HUES64 (cell line): ENCODE data around the gene MATN4.

ENCODE experiments used
- H3K27ac ChIP-seq: 2 replicates; pipeline ENCODE4 v1.7.0; 2013; ENCODE audit warnings: low read depth, low read length, inconsistent platforms
- H3K27me3 ChIP-seq: 2 replicates; pipeline ENCODE4 v1.6.1; 2013; ENCODE audit warnings: mild to moderate bottlenecking, low read length; ENCODE audit not compliant: insufficient read depth
- H3K36me3 ChIP-seq: 2 replicates; pipeline ENCODE4 v1.6.1; 2013; ENCODE audit warnings: mild to moderate bottlenecking, low read length; ENCODE audit not compliant: insufficient read depth
- H3K4me1 ChIP-seq: 2 replicates; pipeline ENCODE4 v1.6.1; 2013; ENCODE audit warnings: mild to moderate bottlenecking, low read length, moderate library complexity; ENCODE audit not compliant: insufficient read depth
- H3K4me3 ChIP-seq: 2 replicates; pipeline ENCODE4 v1.5.1; 2013; ENCODE audit warnings: mild to moderate bottlenecking, low read length, moderate library complexity
- H3K9ac ChIP-seq: 2 replicates; pipeline ENCODE4 v1.6.1; 2013; ENCODE audit warnings: mild to moderate bottlenecking, low read depth, low read length
- H3K9me3 ChIP-seq: 2 replicates; pipeline ENCODE4 v1.6.1; 2013; ENCODE audit warnings: low read depth, low read length; ENCODE audit not compliant: insufficient read depth
- WGBS: fragments of 150-250, 120-280 bp; methylation state at CpG from one replicate; pipeline ENCODE4 v1.1.7; 2013; ENCODE audit warnings: missing lambda C conversion rate; 5-methylcytosine and 5-hydroxymethylcytosine counted together

MATN4 gene

DNA sequence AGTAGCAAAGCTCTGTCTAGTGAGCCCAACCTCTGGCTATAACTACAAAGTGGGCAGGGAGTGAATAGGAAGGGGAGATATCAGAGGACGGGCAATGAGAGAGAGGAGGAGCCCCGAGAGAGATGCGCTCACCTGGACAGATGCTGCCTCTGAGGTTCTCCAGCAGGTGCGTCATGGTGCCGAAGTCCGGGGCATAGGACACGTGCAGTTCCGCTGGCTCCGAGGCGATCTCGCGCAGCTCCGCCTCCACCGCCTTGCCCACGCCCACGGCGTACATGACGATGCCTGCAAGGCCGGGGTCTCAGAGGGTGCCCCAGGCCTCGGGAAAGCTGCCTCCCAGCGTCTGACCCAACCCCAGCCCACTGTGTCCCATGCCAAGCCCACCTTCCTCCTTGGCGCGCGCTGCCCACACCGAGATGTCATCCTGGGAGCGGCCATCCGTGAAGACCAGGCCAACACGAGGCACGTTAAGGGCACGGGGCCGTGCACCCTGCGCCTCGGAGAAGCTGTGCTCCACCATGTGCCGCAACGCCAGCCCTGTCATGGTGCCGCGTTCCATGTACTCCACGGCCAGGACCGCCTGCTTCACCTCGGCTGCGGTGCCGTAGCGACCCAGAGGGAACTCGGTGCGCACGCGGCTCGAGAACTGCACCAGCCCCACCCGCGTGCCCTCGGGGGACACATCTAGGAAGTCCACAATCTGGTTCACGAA is 10.2 kb downstream of the MATN4 start:
- 95% methylated on average over 52 of the region's 52 CpGs for WGBS
- H3K36me3 ChIP-seq = no peaks in the 10 kb centered on the region
- H3K9me3 ChIP-seq = peaks cover 12% of the 10 kb centered on the region
- no peak overlapping the region for H3K9ac ChIP-seq
- peaks cover 6% of the 10 kb centered on the region; the same call in 1 of the 2 replicates for H3K4me1 ChIP-seq
- H3K4me3 ChIP-seq = no peak overlapping the region
- no peak overlapping the region for H3K27ac ChIP-seq
- peaks cover 16% of the 10 kb centered on the region for H3K27me3 ChIP-seq

DNA sequence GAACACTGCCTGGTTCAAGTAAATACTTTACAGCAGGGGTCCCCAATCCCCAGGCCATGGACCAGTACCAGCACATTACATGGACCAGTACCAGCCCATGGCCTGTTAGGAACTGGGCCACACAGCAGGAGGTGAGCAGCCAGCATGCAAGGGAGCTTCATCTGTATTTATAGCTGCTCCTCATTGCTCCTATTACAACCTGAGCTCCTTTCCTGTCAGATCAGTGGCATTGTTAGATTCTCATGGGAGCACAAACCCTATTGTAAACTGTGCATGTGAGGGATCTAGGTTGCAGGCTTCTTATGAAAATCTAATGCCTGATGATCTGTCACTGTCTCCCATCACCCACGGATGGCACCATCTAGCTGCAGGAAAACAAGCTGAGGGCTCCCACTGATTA is 13.4 kb downstream of the MATN4 start:
- Histone ChIP-seq H3K9me3 (peaks cover 12% of the 10 kb centered on the region), H3K4me3 (no peak overlapping the region), H3K27ac (no peak overlapping the region), H3K9ac (no peak overlapping the region), H3K27me3 (peaks cover 37% of the 10 kb centered on the region), H3K36me3 (no peaks in the 10 kb centered on the region), H3K4me1 (peaks cover 6% of the 10 kb centered on the region; the same call in 1 of the 2 replicates)
- 88% methylated on average over 1 of the region's 1 CpG for WGBS

- peak overlapping the region; percentile 64; the same call in 1 of the 2 replicates for H3K4me3 ChIP-seq
- H3K27ac ChIP-seq = no peak overlapping the region
- WGBS = 76% methylated on average over 5 of the region's 5 CpGs
- peaks cover 37% of the 10 kb centered on the region for H3K27me3 ChIP-seq
- peaks cover 12% of the 10 kb centered on the region for H3K9me3 ChIP-seq
- H3K36me3 ChIP-seq = no peaks in the 10 kb centered on the region
- H3K4me1 ChIP-seq = peaks cover 6% of the 10 kb centered on the region; the same call in 1 of the 2 replicates
- H3K9ac ChIP-seq = no peak overlapping the region
These were observed 14.1 kb downstream of the MATN4 start for GRCh38 chr20:45294003-45294368.

GRCh38 chr20:45293041-45294002 is 14.8 kb downstream of the MATN4 start:
- H3K27ac ChIP-seq = peak overlapping the region; percentile 64
- WGBS = 3% methylated on average over 79 of the region's 79 CpGs
- H3K9ac ChIP-seq = peak overlapping the region; percentile 83
- peaks cover 6% of the 10 kb centered on the region; the same call in 1 of the 2 replicates for H3K4me1 ChIP-seq
- peaks cover 12% of the 10 kb centered on the region for H3K9me3 ChIP-seq
- H3K36me3 ChIP-seq = no peaks in the 10 kb centered on the region
- peak overlapping the region; percentile 64 for H3K4me3 ChIP-seq
- peaks cover 37% of the 10 kb centered on the region for H3K27me3 ChIP-seq

DNA sequence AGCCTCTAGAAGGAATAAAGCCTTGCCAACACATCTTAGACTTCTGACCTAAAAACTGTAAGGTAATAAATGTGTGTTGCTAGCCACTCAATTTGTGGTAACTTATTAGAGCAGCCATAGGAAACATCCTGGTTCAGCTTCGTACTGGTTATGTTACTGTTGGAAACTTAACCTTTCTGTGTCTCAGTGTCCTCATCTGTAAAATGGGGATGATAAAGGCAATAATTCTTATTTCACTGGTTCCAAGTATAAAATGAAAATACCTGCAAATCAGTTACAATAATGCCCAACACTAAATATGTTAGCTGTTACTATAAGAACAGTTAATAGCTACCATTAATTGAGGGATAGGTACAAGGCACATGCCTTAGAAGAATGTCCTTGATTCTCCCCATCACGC is 15.8 kb downstream of the MATN4 start:
- Histone ChIP-seq H3K4me1 (peaks cover 6% of the 10 kb centered on the region; the same call in 1 of the 2 replicates), H3K4me3 (no peak overlapping the region), H3K9me3 (peaks cover 12% of the 10 kb centered on the region), H3K27ac (no peak overlapping the region), H3K27me3 (peaks cover 37% of the 10 kb centered on the region), H3K9ac (no peak overlapping the region), H3K36me3 (no peaks in the 10 kb centered on the region)
- 93% methylated on average over 2 of the region's 2 CpGs for WGBS

DNA sequence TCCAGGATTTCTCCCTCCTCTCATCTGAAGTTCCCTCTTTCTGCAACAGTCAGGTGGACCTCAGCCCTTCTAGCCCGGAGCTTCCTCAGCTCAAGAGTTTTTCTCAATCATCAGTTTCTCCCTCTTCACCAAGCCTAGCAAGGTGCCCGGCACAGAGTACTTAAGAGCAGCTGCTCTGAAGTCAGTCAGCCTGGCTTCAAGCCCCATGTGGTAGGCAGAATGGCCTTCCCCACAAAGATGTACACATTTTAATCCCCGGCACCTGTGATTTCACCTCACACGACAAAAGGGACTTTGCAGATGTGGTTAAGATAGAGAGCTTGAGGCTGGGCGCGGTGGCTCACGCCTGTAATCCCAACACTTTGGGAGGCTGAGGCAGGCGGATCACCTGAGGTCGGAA is 16.6 kb downstream of the MATN4 start:
- 91% methylated on average over 9 of the region's 9 CpGs for WGBS
- Histone ChIP-seq H3K4me3 (no peak overlapping the region), H3K27ac (no peak overlapping the region), H3K4me1 (peaks cover 6% of the 10 kb centered on the region; the same call in 1 of the 2 replicates), H3K27me3 (peaks cover 37% of the 10 kb centered on the region), H3K36me3 (no peaks in the 10 kb centered on the region), H3K9me3 (peaks cover 12% of the 10 kb centered on the region), H3K9ac (no peak overlapping the region)

DNA sequence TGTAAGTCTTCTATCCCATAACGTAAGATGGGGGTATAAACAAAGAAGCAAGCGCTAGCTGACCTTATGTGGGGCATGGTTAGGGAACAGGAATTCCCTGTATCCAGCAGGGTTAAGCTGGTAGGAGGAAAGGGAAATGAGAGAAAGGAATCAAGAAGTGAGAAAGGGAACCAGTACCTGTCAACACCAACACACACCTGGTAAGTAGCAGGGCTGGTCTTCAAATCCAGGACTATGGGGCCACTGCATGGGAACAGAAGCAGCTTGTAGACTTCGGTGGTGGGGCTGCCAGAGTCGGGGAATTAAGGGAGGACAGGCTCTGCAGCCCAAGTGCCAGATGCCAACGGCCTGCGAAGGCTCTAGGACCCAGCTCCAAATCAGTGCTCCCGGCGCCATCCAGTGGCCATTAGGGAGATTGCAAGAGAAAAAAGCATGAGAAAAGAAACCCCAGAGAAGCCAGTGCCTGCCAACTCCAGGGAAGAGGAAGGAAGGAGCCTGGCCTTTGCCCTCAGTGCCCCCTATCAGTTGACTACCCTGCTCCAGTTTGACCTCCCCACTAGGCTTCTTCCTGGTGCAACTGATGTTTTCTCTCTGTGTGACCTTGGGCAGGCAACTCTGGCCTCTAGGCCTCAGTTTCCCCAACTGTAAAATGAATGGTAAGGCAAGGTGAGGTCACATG is 17.3 kb downstream of the MATN4 start:
- Histone ChIP-seq H3K9ac (no peak overlapping the region), H3K27me3 (peaks cover 37% of the 10 kb centered on the region), H3K9me3 (peaks cover 12% of the 10 kb centered on the region), H3K4me3 (no peak overlapping the region), H3K4me1 (peaks cover 6% of the 10 kb centered on the region; the same call in 1 of the 2 replicates), H3K27ac (no peak overlapping the region), H3K36me3 (no peaks in the 10 kb centered on the region)
- 19% methylated on average over 8 of the region's 8 CpGs for WGBS

DNA sequence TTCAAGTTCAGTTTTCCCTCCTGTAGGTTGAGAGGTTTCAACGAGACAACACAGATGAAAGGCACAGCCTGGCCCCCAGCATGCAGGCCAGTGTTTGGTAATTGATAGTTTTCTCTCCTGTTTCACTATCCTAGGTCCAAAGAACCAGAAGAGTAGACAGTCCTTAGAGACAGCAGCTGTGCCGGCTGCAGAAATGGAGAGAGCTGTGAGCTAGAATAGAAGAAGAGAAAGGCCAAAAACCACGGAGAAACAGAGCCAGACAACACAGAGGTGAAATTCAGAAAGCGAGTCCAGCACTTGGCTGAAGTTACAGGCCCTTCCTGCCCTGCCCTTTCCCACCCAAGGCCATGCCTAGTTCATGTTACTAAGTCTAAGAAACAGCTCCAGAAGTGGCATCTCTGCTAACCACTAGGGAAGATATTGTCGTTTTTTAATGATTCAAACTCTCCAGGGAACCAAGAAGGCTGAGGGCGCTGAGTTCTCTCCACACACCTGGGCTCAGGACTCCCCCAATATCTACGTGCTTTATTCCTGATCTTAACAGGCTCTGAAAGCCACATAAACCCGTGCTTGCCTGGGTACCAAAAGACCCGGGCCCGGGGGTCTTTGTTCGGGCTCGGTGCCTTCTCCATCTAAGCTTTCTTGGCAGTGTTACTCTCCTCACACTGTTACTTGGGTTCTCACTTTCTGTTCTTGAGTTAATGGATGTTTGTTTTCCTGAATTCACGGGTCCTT is 18.0 kb downstream of the MATN4 start:
- H3K4me3 ChIP-seq = no peak overlapping the region
- WGBS = 83% methylated on average over 13 of the region's 13 CpGs
- H3K36me3 ChIP-seq = no peaks in the 10 kb centered on the region
- no peak overlapping the region for H3K27ac ChIP-seq
- peaks cover 6% of the 10 kb centered on the region; the same call in 1 of the 2 replicates for H3K4me1 ChIP-seq
- H3K9ac ChIP-seq = no peak overlapping the region
- peaks cover 10% of the 10 kb centered on the region for H3K9me3 ChIP-seq
- H3K27me3 ChIP-seq = peaks cover 37% of the 10 kb centered on the region

DNA sequence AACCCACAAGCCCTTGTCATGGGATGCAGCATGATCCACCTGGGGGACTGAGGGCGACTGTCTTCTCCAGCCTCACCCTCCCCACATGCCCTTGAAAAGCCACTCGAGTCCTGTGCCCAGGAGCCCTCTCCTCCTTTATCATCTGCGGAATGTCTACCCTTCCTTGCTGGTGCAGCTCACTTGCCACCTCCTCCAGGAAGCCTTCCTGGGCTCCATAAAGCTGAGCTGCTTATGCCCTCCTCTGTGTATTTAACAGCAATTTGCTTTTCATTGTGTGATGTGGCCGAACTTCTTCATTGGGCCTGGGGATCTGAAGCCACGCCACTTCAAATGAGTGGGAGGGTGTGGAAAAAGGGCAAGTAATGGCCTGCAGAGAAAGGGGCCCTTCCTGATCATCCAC is 19.2 kb downstream of the MATN4 start:
- Histone ChIP-seq H3K9me3 (no peaks in the 10 kb centered on the region), H3K4me3 (no peak overlapping the region), H3K27ac (no peak overlapping the region), H3K4me1 (peaks cover 6% of the 10 kb centered on the region; the same call in 1 of the 2 replicates), H3K36me3 (no peaks in the 10 kb centered on the region), H3K9ac (no peak overlapping the region), H3K27me3 (peaks cover 29% of the 10 kb centered on the region)
- WGBS = 95% methylated on average over 5 of the region's 5 CpGs

- Histone ChIP-seq H3K27me3 (peaks cover 26% of the 10 kb centered on the region), H3K4me3 (no peak overlapping the region), H3K9ac (no peak overlapping the region), H3K36me3 (no peaks in the 10 kb centered on the region), H3K4me1 (peaks cover 6% of the 10 kb centered on the region; the same call in 1 of the 2 replicates), H3K27ac (no peak overlapping the region), H3K9me3 (no peaks in the 10 kb centered on the region)
- 94% methylated on average over 4 of the region's 4 CpGs for whole genome bisulfite sequencing
These were observed 19.7 kb downstream of the MATN4 start for GRCh38 chr20:45288376-45288775.
